RCC 7860 (cell line): ENCODE measurements around the gene ARRDC2.
A peak's percentile ranks its signal among the peaks of the same experiment; 100 is the strongest.
"Not testable (repeated sequence)": the region's sequence is repeated elsewhere in the genome, so short reads cannot be mapped to it uniquely, and the experiment has no call there.

Experiments
- DNase-seq: peaks from one replicate; pipeline ENCODE4 v3.0.0-alpha.2; 2015; ENCODE audit warnings: low spot score
- FAIRE-seq: peaks from 2 replicates; lab custom pipeline; 2012; peaks lifted over from hg19 to GRCh38; lab: Jason Lieb, UNC

The ARRDC2 gene

DNA sequence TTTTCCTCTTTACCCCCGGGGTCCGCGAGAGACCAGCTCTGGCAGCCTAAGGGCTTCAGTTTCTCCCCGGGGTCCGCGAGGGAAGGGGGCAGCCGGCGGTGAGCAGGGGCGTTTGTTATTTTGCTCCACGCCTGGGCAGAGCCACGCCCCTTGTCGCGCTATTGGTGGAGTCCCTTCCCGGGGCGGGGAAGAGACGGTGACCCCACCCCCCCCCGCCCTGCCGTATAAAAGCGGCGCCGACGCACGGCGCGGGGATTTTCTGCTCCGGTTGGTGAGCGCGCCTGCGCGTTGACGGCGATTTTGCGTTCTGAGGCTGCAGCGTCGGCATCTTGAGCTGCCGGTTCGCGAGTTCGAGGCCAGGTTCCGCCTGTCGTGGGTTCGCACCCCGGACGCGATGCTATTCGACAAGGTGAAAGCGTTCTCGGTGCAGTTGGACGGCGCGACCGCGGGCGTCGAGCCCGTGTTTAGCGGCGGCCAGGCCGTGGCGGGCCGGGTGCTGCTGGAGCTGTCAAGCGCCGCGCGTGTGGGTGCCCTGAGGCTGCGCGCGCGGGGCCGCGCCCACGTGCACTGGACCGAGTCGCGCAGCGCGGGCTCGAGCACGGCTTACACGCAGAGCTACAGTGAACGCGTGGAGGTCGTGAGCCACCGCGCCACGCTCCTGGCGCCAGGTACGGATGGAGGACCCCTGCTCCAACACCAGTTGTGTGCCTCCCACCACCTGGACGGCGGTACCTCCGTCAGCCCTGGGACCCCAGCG is at the start of gene ARRDC2:
TSS of gene ARRDC2 (plus strand) at position 254 of the 757 bp plus-strand sequence. CDS start at position 395, 141 bp downstream.
- DNase-seq: peak; percentile 68
- no peak for FAIRE-seq

DNA sequence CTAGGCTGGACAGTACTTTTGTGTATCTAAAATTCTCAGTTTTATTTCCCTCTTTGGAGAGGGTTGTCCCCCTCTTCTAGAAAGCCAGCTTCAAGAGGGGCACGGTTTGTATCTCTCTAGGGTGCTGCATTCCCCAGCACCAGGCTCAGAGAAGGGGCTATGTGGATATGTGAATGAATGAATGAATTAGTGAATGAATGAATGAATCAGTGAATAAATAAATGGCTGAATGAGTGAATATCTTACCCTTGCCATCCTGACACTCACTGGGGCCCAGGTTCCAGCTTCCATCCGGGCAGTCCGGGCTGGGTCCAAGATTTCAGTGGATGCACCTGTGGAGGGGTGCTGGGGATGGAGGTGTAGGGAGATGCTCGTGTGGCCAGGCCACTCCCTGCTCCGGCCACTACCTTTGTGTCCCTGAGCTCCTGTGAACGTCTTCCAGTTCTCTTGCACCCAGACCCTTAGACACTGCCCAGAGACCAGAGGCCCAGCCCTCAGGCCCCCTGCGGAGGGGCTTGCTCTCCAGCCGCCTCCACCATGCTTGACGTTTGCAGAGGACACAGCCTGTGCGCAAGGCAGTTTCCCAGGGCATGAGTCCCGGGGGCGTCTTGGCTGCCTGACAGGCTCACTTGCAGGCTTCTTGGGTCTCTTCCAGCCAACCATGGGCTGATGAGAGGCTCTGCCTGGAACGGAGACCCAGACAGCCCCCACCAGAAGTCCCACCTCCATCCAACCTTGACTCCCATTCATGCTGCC is 43.9 kb upstream of the ARRDC2 start:
- DNase-seq (no peak), FAIRE-seq (no peak)

DNA sequence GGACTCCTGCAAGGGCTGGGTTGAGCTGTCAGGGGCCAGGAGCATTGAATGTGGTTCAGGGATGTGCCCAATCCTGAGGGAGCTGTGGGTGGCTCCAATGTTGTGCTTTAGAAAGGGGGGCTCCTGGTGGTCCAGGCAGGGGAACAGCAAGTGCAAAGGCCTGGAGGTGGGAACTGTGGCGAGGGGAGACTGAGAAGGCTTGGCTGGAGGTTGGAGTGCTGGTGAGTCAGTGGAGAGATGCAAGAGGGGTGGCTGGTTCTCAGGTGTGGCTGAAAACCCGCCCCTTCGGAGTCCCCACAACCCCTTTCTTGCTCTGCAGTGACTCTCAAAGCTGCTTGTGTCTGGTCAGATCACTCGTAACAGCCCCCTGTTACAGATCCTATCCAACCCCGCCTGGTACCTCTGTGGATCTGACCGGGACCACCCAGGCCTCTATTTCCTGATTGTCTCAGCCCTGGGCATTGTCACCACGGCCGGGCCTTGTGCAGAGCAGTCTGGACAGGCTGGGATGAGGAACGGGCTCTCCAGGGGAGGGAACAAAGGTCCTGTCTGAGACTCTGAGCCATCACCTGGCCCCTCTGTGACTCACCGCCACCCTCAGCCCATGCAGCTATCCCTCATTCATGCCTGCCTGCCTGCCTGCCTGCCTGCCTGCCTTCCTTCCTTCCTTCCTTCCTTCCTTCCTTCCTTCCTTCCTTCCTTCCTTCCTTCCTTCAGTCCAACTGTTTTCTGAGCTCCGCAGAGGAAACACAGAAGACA is 42.4 kb upstream of the ARRDC2 start:
- FAIRE-seq: no peak

DNA sequence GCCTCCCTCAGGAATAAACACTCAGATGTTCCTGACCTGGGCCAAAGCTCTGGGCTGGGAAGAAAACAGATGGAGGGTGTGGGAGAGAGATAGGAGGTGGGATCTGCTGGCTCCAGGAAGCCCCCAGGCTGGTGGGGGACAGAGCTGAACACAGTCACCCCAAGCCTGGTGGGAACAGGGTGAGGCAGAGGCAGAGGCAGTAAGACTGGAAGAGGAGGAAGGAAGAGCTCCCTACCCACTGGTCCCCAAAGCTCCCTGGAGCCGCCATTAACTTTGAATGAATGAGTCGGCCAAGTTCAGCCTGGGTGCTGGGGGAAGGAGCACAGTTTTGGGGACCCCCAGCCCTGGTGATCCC is 41.9 kb upstream of the ARRDC2 start:
- FAIRE-seq: no peak
- DNase-seq: no peak

More for the DNA sequence above, 42.4 kb upstream of the ARRDC2 start:
- DNase-seq: no peak

DNA sequence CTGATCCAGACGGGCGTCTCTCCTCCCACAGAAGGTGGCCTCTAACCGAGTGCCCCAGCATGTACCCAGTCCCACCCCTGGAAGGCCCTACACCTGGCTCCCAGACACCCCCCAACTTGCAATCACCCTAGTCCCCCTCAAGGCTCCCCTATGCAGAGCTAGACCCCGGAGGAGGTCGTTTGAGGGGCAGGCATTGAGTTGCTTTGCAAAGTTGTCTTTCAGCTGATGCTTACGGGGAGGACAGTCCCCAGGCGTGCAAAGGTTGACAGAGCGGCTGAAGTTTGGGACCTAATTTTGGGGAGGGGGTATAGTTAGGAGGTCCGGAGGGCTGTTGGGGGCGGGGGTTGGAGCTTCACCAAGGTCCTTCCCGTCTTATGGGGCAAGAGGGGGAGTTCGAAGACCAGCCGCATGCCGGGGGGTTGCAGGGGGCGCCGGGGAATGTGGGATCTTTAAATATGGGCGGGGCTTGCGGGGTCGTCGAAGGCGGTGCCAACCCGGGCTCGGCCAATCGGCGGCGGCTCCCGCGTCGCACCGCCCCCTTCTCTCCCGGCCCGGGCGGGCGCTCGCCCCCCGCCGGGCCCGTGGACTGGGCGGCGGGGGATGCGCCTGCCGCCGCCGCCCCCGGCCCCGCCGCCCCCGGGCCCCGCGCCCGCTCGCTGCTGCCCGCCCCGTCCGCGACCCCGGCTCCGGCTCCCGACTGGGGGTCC is 41.3 kb upstream of the ARRDC2 start, which contains the start of gene KCNN1:
TSS of gene KCNN1 (plus strand) at position 558 of the 707 bp plus-strand sequence. CDS start 6,782 bp downstream, outside the sequence.
- FAIRE-seq: no peak
- no peak for DNase-seq

DNA sequence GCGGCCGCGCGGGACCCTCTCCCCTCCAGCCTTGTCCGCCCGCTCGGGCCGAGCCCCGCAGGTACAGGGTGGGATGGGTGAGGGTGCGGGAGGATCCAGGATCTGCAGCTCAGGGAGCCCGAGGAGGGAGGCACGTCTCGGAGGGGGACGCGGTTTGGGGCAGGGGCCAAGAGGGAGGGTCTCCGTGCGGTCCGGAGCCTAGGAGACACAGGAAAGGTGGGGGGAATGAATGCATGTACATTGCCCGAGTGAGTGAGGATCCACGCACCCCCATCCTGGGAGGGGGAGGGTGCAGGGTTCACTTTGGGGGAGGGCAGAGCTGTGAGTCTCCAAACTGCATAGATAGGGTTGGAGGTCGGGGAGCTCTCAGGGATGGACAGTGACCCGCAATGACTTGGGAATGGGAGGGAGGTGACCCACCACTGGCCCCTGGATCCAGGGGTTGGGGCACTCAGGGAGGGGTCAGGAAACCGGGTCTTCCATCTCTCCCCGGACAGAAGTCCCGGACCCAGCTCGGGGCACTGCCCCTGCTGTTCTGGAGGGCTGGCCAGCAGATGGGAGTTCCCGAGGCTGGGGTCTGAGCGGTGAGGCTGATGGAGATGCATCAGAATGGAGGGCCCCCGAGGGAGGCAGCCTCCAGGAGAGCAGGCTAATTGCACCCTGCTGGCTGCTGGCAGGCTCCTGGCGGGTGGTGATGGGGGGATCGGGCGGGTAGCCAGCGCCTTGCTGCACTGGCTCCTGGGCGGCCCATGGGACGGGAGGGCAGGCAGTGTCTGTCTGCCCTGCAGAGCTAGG is 40.5 kb upstream of the ARRDC2 start:
- DNase-seq (no peak), FAIRE-seq (no peak)

DNA sequence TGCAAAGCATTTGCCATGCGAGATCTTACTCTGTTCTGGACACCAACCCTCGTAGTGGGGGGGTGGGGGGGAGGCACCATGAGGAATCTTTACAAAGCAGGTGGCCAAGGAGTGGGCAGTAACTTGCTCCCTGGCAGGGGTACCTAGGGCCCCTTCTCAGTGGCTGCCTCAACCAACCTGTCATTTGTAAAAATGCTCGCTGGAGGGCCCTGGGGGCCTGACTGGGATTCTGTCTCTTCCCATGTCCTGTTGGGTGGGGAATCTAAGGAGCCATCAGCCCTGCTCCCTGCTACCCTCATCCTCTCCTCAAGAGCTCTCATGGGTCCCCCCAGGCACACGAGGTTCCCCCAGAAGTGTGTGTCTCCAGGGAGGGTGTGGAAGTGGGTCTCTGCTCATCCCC is 39.6 kb upstream of the ARRDC2 start:
- DNase-seq (no peak), FAIRE-seq (no peak)

DNA sequence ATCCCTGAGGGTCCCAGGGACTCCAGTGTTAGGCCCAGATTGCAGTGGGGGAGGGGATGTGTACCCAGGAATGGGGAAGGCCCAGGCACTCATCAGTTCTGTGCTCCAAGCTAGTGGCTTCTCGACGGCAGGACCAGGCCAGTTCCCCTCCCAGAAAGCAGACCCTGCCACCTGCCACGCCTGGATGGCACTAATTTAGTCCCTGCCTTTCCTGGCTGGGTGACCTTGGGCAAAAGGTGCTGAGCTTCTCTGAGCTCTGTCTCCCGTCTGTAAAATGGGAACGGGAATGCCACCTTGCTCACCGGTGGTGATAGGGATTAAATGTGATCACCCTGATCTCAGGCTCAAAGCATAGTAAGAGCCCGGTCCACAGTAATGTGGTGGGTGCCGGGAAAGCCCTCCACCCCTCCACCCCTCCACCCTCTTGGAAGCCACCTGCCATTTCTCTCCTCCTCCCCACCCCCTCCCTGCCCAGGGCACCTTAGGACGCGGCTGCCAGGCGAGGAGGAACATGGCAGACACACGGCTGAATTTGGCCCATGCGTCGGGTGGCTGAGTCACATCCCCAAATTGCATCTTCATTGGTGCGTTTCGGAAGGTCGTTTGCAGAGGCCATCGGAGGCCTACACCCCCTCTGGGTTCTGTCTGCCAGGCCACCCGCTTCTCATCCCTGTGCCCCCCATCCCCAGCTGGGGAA is 38.7 kb upstream of the ARRDC2 start:
- FAIRE-seq: no peak
- DNase-seq: no peak

DNA sequence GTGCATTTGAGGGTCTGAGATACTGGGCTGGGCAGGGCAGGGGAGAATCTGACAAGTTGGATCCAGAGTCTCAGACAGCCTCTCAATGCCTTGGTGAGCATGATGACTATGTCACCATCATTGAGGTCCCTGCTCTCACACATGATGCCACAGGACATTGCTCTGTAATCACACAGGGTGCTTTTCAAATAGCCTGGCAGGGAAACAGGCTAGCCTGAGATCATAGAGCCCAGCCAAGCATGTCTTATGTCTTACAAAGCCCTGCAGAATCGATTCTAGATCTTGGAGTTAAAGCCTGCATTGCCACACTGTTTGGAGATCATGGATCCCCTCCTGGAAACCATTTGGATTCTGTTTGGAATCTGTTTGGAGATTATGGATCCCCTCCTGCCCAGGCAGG is 35.7 kb upstream of the ARRDC2 start:
- FAIRE-seq (no peak), DNase-seq (no peak)

DNA sequence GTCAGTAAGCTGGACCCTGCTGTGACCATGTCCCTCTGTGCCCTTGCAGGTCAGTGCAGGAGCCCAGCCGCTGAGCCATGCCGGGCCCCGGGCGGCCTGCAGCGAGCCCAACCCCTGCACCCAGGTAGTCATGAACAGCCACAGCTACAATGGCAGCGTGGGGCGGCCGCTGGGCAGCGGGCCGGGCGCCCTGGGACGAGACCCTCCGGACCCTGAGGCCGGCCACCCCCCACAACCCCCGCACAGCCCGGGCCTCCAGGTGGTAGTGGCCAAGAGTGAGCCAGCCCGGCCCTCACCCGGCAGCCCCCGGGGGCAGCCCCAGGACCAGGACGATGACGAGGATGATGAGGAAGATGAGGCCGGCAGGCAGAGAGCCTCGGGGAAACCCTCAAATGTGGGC is 34.2 kb upstream of the ARRDC2 start:
- DNase-seq: no peak
- no peak for FAIRE-seq

DNA sequence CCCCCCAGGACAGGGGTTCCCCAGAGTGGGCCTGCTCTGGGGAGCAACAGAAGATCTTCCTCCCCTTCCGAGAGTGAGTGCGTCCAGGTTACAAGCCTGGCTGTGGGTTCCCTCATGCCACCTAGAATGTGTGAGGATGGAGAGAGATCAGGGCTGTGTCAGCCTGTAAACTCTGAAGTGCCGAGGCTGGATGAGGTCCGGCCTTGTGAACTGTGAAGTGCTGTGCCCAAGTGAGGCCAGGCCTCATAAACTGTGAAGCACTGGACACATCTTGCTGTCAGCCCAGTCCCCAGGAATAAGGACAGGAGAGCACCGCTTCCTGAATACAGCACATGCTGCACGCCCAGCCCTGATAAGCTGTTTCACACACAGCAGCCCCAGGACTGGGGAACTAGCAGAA is 33.4 kb upstream of the ARRDC2 start:
- FAIRE-seq: no peak
- DNase-seq: no peak

DNA sequence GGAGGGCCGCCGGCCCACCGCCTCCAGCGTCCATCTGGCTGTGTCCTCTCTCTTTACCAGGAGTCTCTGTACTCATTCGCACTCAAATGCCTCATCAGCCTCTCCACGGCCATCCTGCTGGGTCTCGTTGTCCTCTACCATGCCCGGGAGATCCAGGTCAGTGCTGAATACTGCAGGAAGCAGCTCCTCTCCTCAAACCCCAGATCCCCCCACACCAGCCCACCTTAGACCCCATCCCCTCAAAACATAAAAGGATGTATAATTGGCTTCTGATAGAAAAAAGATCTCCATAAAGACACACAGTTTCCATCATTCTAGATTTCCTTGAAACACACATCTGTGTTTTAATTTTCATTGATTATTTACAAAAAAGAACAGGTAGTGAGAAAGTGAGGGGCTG is 32.9 kb upstream of the ARRDC2 start:
- no peak for DNase-seq
- no peak for FAIRE-seq

DNA sequence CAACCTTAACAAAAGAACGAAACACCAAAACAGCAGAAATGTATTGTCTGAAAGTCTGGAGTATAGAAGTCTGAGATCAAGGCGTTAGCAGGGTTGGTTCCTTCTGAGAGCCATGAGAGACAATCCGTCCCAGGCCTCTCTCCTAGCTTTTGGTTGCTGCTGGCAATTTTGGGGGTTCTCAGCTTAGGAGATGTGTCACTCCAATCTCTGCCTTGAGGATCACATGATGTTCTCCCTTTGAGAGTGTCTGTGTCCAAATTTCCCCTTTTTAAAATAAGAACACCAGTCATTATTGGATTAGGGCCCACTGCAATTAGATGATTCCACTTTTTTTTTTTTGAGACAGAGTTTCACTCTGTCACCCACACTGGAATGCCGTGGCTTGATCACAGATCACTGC is 30.9 kb upstream of the ARRDC2 start:
- no peak for FAIRE-seq
- DNase-seq: no peak

DNA sequence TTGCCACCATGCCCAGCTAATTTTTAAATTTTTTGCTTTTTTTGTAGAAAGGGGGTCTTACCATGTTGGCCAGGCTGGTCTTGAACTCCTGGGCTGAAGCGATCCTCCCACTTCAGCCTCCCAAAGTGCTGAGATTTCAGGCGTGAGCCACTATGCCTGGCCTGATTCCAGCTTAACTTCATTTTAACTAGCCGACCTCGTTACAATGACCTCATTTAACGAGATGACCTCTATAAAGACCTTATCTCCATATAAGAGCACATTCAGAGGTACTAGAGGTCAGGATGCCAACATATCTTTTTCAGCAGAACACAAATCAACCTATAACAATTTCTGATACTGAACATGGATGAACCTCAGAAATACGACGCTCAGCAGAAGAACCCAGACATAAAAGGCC is 30.5 kb upstream of the ARRDC2 start:
- no peak for FAIRE-seq

DNA sequence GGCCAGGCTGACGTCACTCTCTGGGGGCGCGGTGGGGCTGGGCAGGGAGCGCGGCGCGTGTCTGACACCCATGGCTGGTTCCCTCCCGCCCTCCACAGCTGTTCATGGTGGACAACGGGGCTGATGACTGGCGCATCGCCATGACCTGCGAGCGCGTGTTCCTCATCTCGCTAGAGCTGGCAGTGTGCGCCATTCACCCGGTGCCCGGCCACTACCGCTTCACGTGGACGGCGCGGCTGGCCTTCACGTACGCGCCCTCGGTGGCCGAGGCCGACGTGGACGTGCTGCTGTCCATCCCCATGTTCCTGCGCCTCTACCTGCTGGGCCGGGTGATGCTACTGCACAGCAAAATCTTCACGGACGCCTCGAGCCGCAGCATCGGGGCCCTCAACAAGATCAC is 26.4 kb upstream of the ARRDC2 start:
- no peak for DNase-seq
- no peak for FAIRE-seq

More for the DNA sequence above, 30.5 kb upstream of the ARRDC2 start:
- DNase-seq: no peak

DNA sequence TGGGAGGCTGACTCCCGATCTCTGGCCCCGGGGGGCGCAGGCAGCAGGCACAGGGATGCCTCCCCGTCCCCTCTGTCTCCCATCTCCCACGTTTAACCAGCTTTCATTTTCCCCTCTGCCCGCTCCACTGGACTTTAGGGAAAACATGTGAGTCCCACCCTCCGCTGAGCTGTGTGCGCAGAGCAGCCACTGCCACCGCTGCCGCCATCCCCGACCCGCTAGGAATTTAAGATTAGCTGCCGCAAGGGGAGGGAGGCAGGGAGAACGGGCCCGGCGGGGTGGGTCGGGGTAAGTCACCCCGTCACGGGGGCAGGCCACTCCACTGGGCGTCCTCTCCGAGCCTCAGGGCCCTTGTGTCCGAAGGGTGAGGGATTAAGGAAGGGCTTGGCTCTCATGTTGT is 25.5 kb upstream of the ARRDC2 start:
- DNase-seq (no peak), FAIRE-seq (no peak)

DNA sequence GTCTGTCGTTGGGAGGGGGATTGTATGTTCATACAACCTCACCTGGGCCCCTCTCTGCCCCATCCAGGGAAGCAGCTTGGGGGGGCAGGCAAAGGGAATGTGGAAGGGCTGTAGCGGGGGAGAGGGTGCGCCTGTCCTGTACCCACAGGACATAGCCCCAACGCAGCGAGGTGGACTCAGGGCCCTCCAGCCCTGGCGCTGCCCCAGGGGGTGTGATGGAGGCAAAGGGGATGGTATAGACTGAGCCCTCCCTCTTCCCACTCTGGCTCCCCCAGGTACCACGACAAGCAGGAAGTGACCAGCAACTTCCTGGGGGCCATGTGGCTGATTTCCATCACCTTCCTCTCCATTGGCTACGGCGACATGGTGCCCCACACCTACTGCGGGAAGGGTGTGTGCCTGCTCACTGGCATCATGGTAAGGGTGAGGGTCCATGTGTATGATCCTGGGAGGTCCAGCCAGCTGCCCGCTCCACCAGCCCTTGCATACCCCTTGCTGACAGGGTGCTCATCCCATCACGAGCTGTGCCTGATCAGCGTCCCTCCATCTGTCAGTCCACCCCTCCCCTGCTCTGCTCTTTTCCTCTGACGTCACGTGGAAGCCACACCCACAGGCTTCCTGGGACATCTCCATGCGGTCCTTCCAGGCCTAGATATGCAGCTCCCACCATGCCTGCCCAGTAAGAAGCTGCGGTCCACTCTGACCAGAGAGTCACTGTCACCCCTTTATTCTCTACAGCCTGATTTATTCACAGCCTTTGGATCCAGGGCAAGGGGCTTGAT is 22.7 kb upstream of the ARRDC2 start:
- DNase-seq: no peak
- FAIRE-seq: no peak

DNA sequence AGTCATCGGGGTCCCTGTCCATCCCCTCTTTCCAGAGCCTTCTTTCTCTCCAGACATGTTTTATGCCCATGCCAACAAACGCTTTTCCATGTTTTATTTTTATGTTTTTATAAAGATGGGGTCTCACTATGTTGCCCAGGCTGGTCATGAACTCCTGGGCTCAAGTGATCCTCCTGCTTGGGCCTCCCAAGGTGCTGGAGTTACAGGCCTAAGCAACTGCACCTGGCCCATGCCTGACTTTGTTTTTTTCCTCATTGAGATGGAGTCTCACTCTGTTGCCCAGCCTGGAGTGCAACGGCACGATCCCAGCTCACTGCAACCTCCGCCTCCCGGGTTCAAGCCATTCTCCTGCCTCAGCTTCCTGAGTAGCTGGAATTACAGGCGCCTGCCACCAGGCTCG is 21.4 kb upstream of the ARRDC2 start:
- not testable (repeated sequence) for FAIRE-seq, DNase-seq

DNA sequence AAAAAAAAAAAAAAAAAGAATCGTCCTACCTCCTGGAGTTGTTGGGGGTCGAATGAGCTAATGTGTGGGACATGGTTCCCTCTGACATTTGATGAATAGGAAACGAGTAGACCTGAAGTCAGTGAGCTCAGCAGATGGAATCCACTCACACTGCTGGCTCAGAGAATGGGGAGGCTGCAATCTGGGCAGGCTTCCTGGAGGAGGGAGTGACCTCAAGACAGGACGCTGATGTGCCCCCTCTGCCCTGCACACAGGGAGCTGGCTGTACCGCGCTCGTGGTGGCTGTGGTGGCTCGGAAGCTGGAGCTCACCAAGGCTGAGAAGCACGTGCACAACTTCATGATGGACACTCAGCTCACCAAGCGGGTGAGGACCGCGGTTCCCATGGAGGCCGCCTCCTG is 19.8 kb upstream of the ARRDC2 start:
- DNase-seq (no peak), FAIRE-seq (no peak)
